ENCODE data around the gene DNAJC13.

DNAJC13 gene

GRCh38 chr3:132416161-132416560 is 1.1 kb upstream of the DNAJC13 start:
- Histone ChIP-seq H3K9me2 (ENCODE audit: low read depth, low read length) (no peaks in the 10 kb centered on the region), H3K9me3 (ENCODE audit: low read length) (no peaks in the 10 kb centered on the region), H3K27me3 (ENCODE audit: insufficient read depth, low read length) (no peaks in the 10 kb centered on the region), H3K9ac (ENCODE audit: low read length) (peak overlapping the region; percentile 92; the same call in 1 of the 2 replicates), H3K4me2 (ENCODE audit: low read length) (peak overlapping the region; percentile 93), H3K4me3 (ENCODE audit: low read depth, low read length, poor library complexity, severe bottlenecking) (peak overlapping the region; percentile 90), H3K36me3 (ENCODE audit: insufficient read depth, low read length) (peaks cover 7% of the 10 kb centered on the region; the same call in 1 of the 2 replicates), H2AFZ (ENCODE audit: low read length) (peak overlapping the region; percentile 84), H4K20me1 (ENCODE audit: insufficient read depth, low read length) (no peaks in the 10 kb centered on the region), H3K79me2 (ENCODE audit: insufficient read depth, low read length) (peaks cover 37% of the 10 kb centered on the region), H3K4me1 (ENCODE audit: insufficient read depth, low read length, severe bottlenecking) (peaks cover 31% of the 10 kb centered on the region), H3F3A (ENCODE audit: insufficient read depth, low read length) (no peaks in the 10 kb centered on the region), H3K27ac (ENCODE audit: low read depth, low read length, poor library complexity, severe bottlenecking) (no peak overlapping the region)
- no peak for TF ChIP-seq CTCF (IDR thresholded peaks at IDR 0.05; ENCODE audit: low read length)
- TF ChIP-seq EZH2 (IDR thresholded peaks at IDR 0.05; ENCODE audit: borderline replicate concordance, low read length) = no peak

GRCh38 chr3:132417695-132418411 is 551 bp downstream of the DNAJC13 start:
- Histone ChIP-seq H3F3A (ENCODE audit: insufficient read depth, low read length) (no peaks in the 10 kb centered on the region), H3K9me2 (ENCODE audit: low read depth, low read length) (no peaks in the 10 kb centered on the region), H3K36me3 (ENCODE audit: insufficient read depth, low read length) (peaks cover 7% of the 10 kb centered on the region; the same call in 1 of the 2 replicates), H3K4me1 (ENCODE audit: insufficient read depth, low read length, severe bottlenecking) (peaks cover 31% of the 10 kb centered on the region), H3K9me3 (ENCODE audit: low read length) (no peaks in the 10 kb centered on the region), H2AFZ (ENCODE audit: low read length) (0 out of 2 replicates have a peak overlapping the region, but pooled peaks have one; percentile 1), H3K9ac (ENCODE audit: low read length) (peak overlapping the region; percentile 92), H3K27me3 (ENCODE audit: insufficient read depth, low read length) (no peaks in the 10 kb centered on the region), H3K4me3 (ENCODE audit: low read depth, low read length, poor library complexity, severe bottlenecking) (peak overlapping the region; percentile 90), H3K79me2 (ENCODE audit: insufficient read depth, low read length) (peaks cover 48% of the 10 kb centered on the region), H3K4me2 (ENCODE audit: low read length) (peak overlapping the region; percentile 93), H3K27ac (ENCODE audit: low read depth, low read length, poor library complexity, severe bottlenecking) (peak overlapping the region; percentile 51), H4K20me1 (ENCODE audit: insufficient read depth, low read length) (no peaks in the 10 kb centered on the region)
- TF ChIP-seq CTCF (IDR thresholded peaks at IDR 0.05; ENCODE audit: low read length) = no peak
- no peak for TF ChIP-seq EZH2 (IDR thresholded peaks at IDR 0.05; ENCODE audit: borderline replicate concordance, low read length)

GRCh38 chr3:132418916-132419315 is 1.6 kb downstream of the DNAJC13 start:
- Histone ChIP-seq H3K9me2 (ENCODE audit: low read depth, low read length) (no peaks in the 10 kb centered on the region), H3K9me3 (ENCODE audit: low read length) (no peaks in the 10 kb centered on the region)

More at GRCh38 chr3:132418916-132419315, 1.6 kb downstream of the DNAJC13 start:
- Histone ChIP-seq H3K4me1 (ENCODE audit: insufficient read depth, low read length, severe bottlenecking) (peaks cover 31% of the 10 kb centered on the region), H3F3A (ENCODE audit: insufficient read depth, low read length) (no peaks in the 10 kb centered on the region), H3K4me3 (ENCODE audit: low read depth, low read length, poor library complexity, severe bottlenecking) (peak overlapping the region; percentile 90), H3K9ac (ENCODE audit: low read length) (peak overlapping the region; percentile 92), H3K4me2 (ENCODE audit: low read length) (peak overlapping the region; percentile 93), H3K27me3 (ENCODE audit: insufficient read depth, low read length) (no peaks in the 10 kb centered on the region), H3K27ac (ENCODE audit: low read depth, low read length, poor library complexity, severe bottlenecking) (no peak overlapping the region), H3K36me3 (ENCODE audit: insufficient read depth, low read length) (peaks cover 7% of the 10 kb centered on the region; the same call in 1 of the 2 replicates), H4K20me1 (ENCODE audit: insufficient read depth, low read length) (no peaks in the 10 kb centered on the region), H3K79me2 (ENCODE audit: insufficient read depth, low read length) (peaks cover 56% of the 10 kb centered on the region), H2AFZ (ENCODE audit: low read length) (no peak overlapping the region)
- TF ChIP-seq CTCF (IDR thresholded peaks at IDR 0.05; ENCODE audit: low read length) (no peak), EZH2 (IDR thresholded peaks at IDR 0.05; ENCODE audit: borderline replicate concordance, low read length) (no peak)
